HUES64 (cell line): ENCODE measurements around the gene ZNF692.

Source experiments
- H3K27ac ChIP-seq: 2 replicates; pipeline ENCODE4 v1.7.0; 2013; ENCODE audit warnings: low read depth, low read length, inconsistent platforms
- H3K27me3 ChIP-seq: 2 replicates; pipeline ENCODE4 v1.6.1; 2013; ENCODE audit warnings: mild to moderate bottlenecking, low read length; ENCODE audit not compliant: insufficient read depth
- H3K36me3 ChIP-seq: 2 replicates; pipeline ENCODE4 v1.6.1; 2013; ENCODE audit warnings: mild to moderate bottlenecking, low read length; ENCODE audit not compliant: insufficient read depth
- H3K4me1 ChIP-seq: 2 replicates; pipeline ENCODE4 v1.6.1; 2013; ENCODE audit warnings: mild to moderate bottlenecking, low read length, moderate library complexity; ENCODE audit not compliant: insufficient read depth
- H3K4me3 ChIP-seq: 2 replicates; pipeline ENCODE4 v1.5.1; 2013; ENCODE audit warnings: mild to moderate bottlenecking, low read length, moderate library complexity
- H3K9ac ChIP-seq: 2 replicates; pipeline ENCODE4 v1.6.1; 2013; ENCODE audit warnings: mild to moderate bottlenecking, low read depth, low read length
- H3K9me3 ChIP-seq: 2 replicates; pipeline ENCODE4 v1.6.1; 2013; ENCODE audit warnings: low read depth, low read length; ENCODE audit not compliant: insufficient read depth
- WGBS: fragments of 150-250, 120-280 bp; methylation state at CpG from one replicate; pipeline ENCODE4 v1.1.7; 2013; ENCODE audit warnings: missing lambda C conversion rate; 5-methylcytosine and 5-hydroxymethylcytosine counted together

Gene ZNF692

DNA sequence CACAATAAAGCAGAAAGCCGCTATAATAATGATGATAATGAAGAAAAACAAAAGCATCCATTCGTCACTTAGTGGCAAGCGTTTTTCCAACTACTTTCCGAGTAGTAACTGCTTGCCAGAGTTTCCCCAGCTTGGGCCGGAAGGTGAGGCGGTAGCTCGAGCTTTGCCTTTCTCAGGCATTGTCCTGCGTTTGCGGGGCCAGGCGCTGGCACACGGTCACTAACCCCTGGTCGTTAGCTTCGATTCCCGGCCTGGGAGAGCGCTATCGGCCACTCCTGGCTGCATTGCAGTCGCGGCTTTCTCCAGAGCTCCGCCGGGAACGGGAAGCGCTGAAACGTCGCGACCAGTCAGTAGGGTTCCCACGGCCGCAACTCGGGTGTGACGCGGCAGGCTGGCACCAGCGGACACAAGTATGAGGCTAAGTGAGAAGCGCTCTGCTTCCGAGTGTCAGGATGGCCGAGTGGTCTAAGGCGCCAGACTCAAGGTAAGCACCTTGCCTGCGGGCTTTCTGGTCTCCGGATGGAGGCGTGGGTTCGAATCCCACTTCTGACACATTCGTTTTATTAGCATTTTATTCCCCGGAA lies 14.6 kb upstream of the ZNF692 start:
- Histone ChIP-seq H3K4me1 (0 out of 2 replicates have a peak, but pooled peaks cover 3% of the 10 kb centered on the region), H3K27ac (peak overlapping the region; percentile 65), H3K9ac (peak overlapping the region; percentile 74), H3K36me3 (no peaks in the 10 kb centered on the region), H3K9me3 (no peaks in the 10 kb centered on the region), H3K27me3 (no peaks in the 10 kb centered on the region; the same call in 1 of the 2 replicates), H3K4me3 (peak overlapping the region; percentile 84)
- WGBS: under 1% methylated on average over 41 of the region's 41 CpGs

- Histone ChIP-seq H3K36me3 (no peaks in the 10 kb centered on the region), H3K9me3 (no peaks in the 10 kb centered on the region), H3K27me3 (no peaks in the 10 kb centered on the region), H3K4me1 (0 out of 2 replicates have a peak, but pooled peaks cover 3% of the 10 kb centered on the region), H3K4me3 (peak overlapping the region; percentile 84), H3K9ac (peak overlapping the region; percentile 74), H3K27ac (peak overlapping the region; percentile 65)
- 2% methylated on average over 31 of the region's 31 CpGs for WGBS
Observed at GRCh38 chr1:248872752-248873408, 14.0 kb upstream of the ZNF692 start.

GRCh38 chr1:248871837-248872401 lies 13.0 kb upstream of the ZNF692 start:
- Histone ChIP-seq H3K27ac (no peak overlapping the region), H3K36me3 (no peaks in the 10 kb centered on the region), H3K9ac (no peak overlapping the region), H3K4me1 (0 out of 2 replicates have a peak, but pooled peaks cover 3% of the 10 kb centered on the region), H3K9me3 (no peaks in the 10 kb centered on the region), H3K4me3 (peak overlapping the region; percentile 84), H3K27me3 (no peaks in the 10 kb centered on the region)
- 94% methylated on average over 3 of the region's 3 CpGs for WGBS

GRCh38 chr1:248862998-248863881 lies 4.4 kb upstream of the ZNF692 start:
- H3K27ac ChIP-seq: no peak overlapping the region
- peaks cover 44% of the 10 kb centered on the region for H3K27me3 ChIP-seq
- no peaks in the 10 kb centered on the region for H3K36me3 ChIP-seq
- peak overlapping the region; percentile 80 for H3K4me3 ChIP-seq
- no peaks in the 10 kb centered on the region for H3K9me3 ChIP-seq
- H3K9ac ChIP-seq: peak overlapping the region; percentile 47
- 8% methylated on average over 46 of the region's 46 CpGs for WGBS
- peaks cover 10% of the 10 kb centered on the region; the same call in 1 of the 2 replicates for H3K4me1 ChIP-seq

GRCh38 chr1:248862695-248862997 lies 3.8 kb upstream of the ZNF692 start:
- peak overlapping the region; percentile 47; the same call in 1 of the 2 replicates for H3K9ac ChIP-seq
- H3K9me3 ChIP-seq: no peaks in the 10 kb centered on the region
- H3K27me3 ChIP-seq: peaks cover 44% of the 10 kb centered on the region
- no peaks in the 10 kb centered on the region for H3K36me3 ChIP-seq
- peaks cover 11% of the 10 kb centered on the region; the same call in 1 of the 2 replicates for H3K4me1 ChIP-seq
- WGBS: 23% methylated on average over 4 of the region's 4 CpGs
- H3K27ac ChIP-seq: no peak overlapping the region
- peak overlapping the region; percentile 80 for H3K4me3 ChIP-seq

DNA sequence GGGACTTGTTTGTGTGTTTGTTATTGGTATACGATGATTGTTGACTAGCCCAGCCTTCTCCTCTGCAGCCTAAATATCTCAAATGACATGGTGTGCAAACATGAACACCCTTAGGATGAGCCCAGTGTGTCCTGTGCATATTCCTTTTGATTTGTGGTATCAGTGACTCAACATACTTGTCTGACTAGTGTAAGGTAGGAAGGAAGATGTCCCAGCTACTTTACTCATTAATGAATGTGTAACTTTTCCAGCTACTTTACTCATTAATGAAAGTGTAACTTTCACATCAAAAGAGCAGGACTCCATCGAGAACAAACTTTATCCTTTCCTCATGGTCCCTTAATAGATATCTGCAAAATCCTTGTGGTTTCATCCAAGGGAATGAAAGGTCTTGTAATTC lies 2.7 kb upstream of the ZNF692 start:
- WGBS: 86% methylated on average over 2 of the region's 2 CpGs
- Histone ChIP-seq H3K36me3 (0 out of 2 replicates have a peak, but pooled peaks cover 4% of the 10 kb centered on the region), H3K4me1 (peaks cover 19% of the 10 kb centered on the region; the same call in 1 of the 2 replicates), H3K27ac (no peak overlapping the region), H3K9ac (no peak overlapping the region), H3K4me3 (no peak overlapping the region), H3K9me3 (no peaks in the 10 kb centered on the region), H3K27me3 (peaks cover 44% of the 10 kb centered on the region)

- H3K9me3 ChIP-seq: no peaks in the 10 kb centered on the region
- H3K4me3 ChIP-seq: peak overlapping the region; percentile 86; the same call in 1 of the 2 replicates
- H3K27me3 ChIP-seq: peaks cover 42% of the 10 kb centered on the region
- H3K4me1 ChIP-seq: peaks cover 19% of the 10 kb centered on the region; the same call in 1 of the 2 replicates
- H3K27ac ChIP-seq: no peak overlapping the region
- H3K9ac ChIP-seq: no peak overlapping the region
- WGBS: 94% methylated on average over 4 of the region's 4 CpGs
- H3K36me3 ChIP-seq: peaks cover 17% of the 10 kb centered on the region; the same call in 1 of the 2 replicates
Observed at GRCh38 chr1:248860007-248860406, 1.1 kb upstream of the ZNF692 start.

- Histone ChIP-seq H3K9ac (peak overlapping the region; percentile 84), H3K9me3 (no peaks in the 10 kb centered on the region), H3K4me3 (peak overlapping the region; percentile 86), H3K27ac (peak overlapping the region; percentile 81), H3K4me1 (peaks cover 13% of the 10 kb centered on the region; the same call in 1 of the 2 replicates), H3K27me3 (peaks cover 25% of the 10 kb centered on the region), H3K36me3 (peaks cover 35% of the 10 kb centered on the region)
- WGBS: 2% methylated on average over 45 of the region's 45 CpGs
Observed at GRCh38 chr1:248858096-248858890, 592 bp downstream of the ZNF692 start.

DNA sequence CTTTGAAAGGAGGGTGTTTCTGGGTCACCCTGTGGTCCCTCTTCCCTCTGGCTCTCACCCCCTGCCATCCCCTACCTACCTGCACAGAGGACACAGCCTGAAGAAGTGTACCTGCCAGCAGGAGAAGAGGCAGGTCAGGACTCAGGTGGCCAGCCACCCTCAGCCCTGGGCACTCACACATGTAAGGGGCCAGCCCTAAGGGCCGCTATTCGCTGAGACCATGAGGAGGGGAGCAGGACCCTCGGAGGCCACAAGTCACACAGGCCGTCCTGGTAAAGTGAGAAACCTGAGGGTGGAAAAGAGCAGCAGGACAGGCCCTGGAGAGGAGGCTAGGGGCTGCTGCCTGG lies 1.2 kb downstream of the ZNF692 start:
- Histone ChIP-seq H3K27ac (peak overlapping the region; percentile 11; the same call in 1 of the 2 replicates), H3K4me3 (peak overlapping the region; percentile 86), H3K4me1 (peaks cover 13% of the 10 kb centered on the region; the same call in 1 of the 2 replicates), H3K27me3 (peaks cover 19% of the 10 kb centered on the region), H3K9me3 (no peaks in the 10 kb centered on the region), H3K36me3 (peaks cover 40% of the 10 kb centered on the region), H3K9ac (peak overlapping the region; percentile 84)
- 17% methylated on average over 4 of the region's 4 CpGs for WGBS

DNA sequence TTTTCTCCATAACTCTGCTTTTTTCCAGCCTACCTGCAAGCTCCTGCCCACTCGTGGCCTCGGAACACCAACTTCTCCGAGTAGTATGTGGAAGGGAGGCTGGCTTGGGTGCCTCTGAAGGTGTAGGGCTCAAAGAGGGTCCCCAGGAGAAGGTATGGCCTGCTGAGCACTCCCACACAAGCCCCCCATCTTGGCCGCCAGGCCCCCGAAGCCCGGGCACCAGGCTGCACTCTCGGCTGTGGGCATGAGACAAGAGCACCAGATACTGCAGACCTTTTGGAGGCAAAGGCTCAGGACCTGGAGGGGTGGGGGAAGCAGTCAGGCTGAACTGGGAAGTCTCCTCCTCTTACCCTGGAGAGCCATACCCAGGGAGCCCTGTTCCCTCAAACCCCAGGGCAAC lies 1.7 kb downstream of the ZNF692 start:
- Histone ChIP-seq H3K36me3 (peaks cover 45% of the 10 kb centered on the region), H3K4me1 (peaks cover 13% of the 10 kb centered on the region; the same call in 1 of the 2 replicates), H3K9me3 (no peaks in the 10 kb centered on the region), H3K27ac (no peak overlapping the region), H3K27me3 (peaks cover 14% of the 10 kb centered on the region), H3K4me3 (peak overlapping the region; percentile 86), H3K9ac (peak overlapping the region; percentile 84)
- 94% methylated on average over 7 of the region's 7 CpGs for WGBS
